Fibroblast of lung (primary cell): ENCODE results near the gene ZNF273. TPM values are rescaled to one million over a fixed set of nuclear protein-coding genes. Genes with fewer than 3 reads are reported as not detected.

Source experiments
- DNase-seq, 2 donors: peaks; one replicate each; pipeline versions ENCODE4 v3.0.0 to v3.0.0-alpha.2; 2010; ENCODE audit warnings: low read depth in 2 of 2
- H2AFZ ChIP-seq: 2 replicates; pipeline ENCODE4 v1.5.1; 2012; ENCODE audit warnings: low read length, control low read depth, inconsistent platforms
- H3K27ac ChIP-seq: 2 replicates; pipeline ENCODE4 v1.5.1; 2011; ENCODE audit warnings: low read length, control low read depth; ENCODE audit not compliant: insufficient read depth
- H3K27me3 ChIP-seq: 2 replicates; pipeline ENCODE4 v1.5.1; 2011; ENCODE audit warnings: mild to moderate bottlenecking, low read length; ENCODE audit not compliant: control insufficient read depth, insufficient read depth
- H3K36me3 ChIP-seq: 2 replicates; pipeline ENCODE4 v1.5.1; 2011; ENCODE audit warnings: low read length; ENCODE audit not compliant: control insufficient read depth, insufficient read depth
- H3K4me1 ChIP-seq: 2 replicates; pipeline ENCODE4 v1.5.1; 2011; ENCODE audit warnings: low read length; ENCODE audit not compliant: control insufficient read depth, insufficient read depth; ENCODE audit errors: extremely low read depth
- H3K4me2 ChIP-seq: 2 replicates; pipeline ENCODE4 v1.5.1; 2011; ENCODE audit warnings: low read length, control low read depth; ENCODE audit not compliant: insufficient read depth; ENCODE audit errors: extremely low read depth
- H3K4me3 ChIP-seq, 4 experiments: fragments of 200-600 bp in 1 of 4; sonication (generic) in 1 of 4; replicated peaks in 1 of 4; 2 replicates each; pipeline ENCODE4 v1.5.1; 2011 to 2016; ENCODE audit warnings: low read length in 4 of 4, low read depth in 3 of 4, mild to moderate bottlenecking in 3 of 4, control low read depth in 2 of 4, inconsistent platforms in 1 of 4, mixed read lengths in 1 of 4; ENCODE audit not compliant: insufficient read depth in 1 of 4; ENCODE audit errors: control extremely low read depth in 1 of 4
- H3K79me2 ChIP-seq: 2 replicates; pipeline ENCODE4 v1.5.1; 2012; ENCODE audit warnings: mild to moderate bottlenecking, low read length, inconsistent platforms; ENCODE audit not compliant: control insufficient read depth, insufficient read depth
- H3K9ac ChIP-seq: 2 replicates; pipeline ENCODE4 v1.5.1; 2011; ENCODE audit warnings: mild to moderate bottlenecking, low read length, control low read depth; ENCODE audit not compliant: insufficient read depth
- H3K9me3 ChIP-seq: 2 replicates; pipeline ENCODE4 v1.5.1; 2012; ENCODE audit warnings: low read depth, low read length; ENCODE audit not compliant: control insufficient read depth, insufficient read depth
- H4K20me1 ChIP-seq: 2 replicates; pipeline ENCODE4 v1.5.1; 2011; ENCODE audit warnings: low read length; ENCODE audit not compliant: control insufficient read depth, insufficient read depth; ENCODE audit errors: extremely low read depth
- EZH2 ChIP-seq: IDR thresholded peaks from 2 replicates; pipeline ENCODE4 v1.5.1; 2012; ENCODE audit warnings: low read length, control low read depth, mild to moderate bottlenecking; ENCODE audit errors: missing control alignments
- polyA plus RNA-seq, 2 donors: library from polyadenylated mRNA; depleted of rRNA in 1 of 2; stranded (reverse) in 1 of 2; unstranded in 1 of 2; fragments of >200 nt; gene quantifications; 2 replicates each; pipeline ENCODE4 v1.2.1, GENCODE V29; 2011 to 2012; ENCODE audit warnings: missing spikeins in 1 of 2
- total RNA-seq: library from RNA; depleted of rRNA; stranded (reverse); fragments of >200 nt; gene quantifications from 2 replicates; pipeline ENCODE4 v1.2.1, GENCODE V29; 2014
- TF ChIP-seq, protein P1 (sequence below), 2 donors: IDR thresholded peaks in 1 of 2; conservative IDR thresholded peaks in 1 of 2; 1 replicate in 1 of 2; 2 replicates in 1 of 2; pipeline ENCODE4 v1.5.1; 2011 to 2012; ENCODE audit warnings: low read length in 2 of 2, control low read depth in 1 of 2, inconsistent platforms in 1 of 2, low read depth in 1 of 2, mild to moderate bottlenecking in 1 of 2

The ZNF273 gene
- total and polyA plus RNA-seq, 2 donors (not counting 1 experiment from before 2014, with no cell fraction given): 2.1 to 3.1 TPM

DNA sequence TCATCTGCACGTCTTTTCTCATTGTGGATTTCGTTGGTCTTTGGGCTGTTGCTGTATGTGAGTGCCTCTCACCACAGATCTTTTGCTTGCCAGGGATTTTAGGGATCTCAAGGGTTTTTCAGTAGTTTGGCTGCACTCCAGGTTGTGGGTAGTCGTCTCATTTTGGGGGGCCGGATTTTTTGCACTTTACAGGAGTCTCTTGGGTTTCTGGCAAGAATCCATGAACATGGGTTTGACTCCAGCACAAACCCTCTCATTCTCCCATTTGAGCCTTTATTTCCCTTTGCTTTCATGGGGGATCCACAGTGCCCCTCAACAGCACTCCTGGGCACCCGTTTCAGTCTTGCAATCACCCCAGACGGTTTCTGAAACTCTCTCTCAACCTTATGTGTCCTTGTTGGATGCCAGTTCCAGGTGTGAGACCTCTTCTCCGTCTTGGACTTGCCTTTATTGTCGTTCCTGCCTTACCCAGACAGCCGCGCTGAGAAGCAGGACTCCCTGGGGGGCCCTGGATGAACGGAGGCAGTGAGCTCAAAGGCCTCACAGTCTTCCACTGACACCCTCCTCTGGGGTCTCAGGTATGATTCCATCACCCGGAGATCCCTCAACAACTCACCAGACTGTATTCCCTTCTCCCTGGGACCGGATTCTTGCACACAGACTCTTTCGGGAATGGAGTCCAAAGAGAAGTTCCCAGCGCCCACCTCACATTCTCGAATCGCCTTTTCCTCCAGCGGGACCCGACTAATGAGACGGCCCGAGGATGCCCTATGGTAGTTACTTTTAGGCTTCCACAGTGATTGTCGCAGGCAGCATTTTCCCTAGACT lies 18.8 kb upstream of the ZNF273 start:
- TF ChIP-seq, protein P1, sequence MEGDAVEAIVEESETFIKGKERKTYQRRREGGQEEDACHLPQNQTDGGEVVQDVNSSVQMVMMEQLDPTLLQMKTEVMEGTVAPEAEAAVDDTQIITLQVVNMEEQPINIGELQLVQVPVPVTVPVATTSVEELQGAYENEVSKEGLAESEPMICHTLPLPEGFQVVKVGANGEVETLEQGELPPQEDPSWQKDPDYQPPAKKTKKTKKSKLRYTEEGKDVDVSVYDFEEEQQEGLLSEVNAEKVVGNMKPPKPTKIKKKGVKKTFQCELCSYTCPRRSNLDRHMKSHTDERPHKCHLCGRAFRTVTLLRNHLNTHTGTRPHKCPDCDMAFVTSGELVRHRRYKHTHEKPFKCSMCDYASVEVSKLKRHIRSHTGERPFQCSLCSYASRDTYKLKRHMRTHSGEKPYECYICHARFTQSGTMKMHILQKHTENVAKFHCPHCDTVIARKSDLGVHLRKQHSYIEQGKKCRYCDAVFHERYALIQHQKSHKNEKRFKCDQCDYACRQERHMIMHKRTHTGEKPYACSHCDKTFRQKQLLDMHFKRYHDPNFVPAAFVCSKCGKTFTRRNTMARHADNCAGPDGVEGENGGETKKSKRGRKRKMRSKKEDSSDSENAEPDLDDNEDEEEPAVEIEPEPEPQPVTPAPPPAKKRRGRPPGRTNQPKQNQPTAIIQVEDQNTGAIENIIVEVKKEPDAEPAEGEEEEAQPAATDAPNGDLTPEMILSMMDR (conservative IDR thresholded peaks at IDR 0.05 in 1 of 2, IDR thresholded peaks at IDR 0.05 in 1 of 2; ENCODE audit: low read depth in 1 of 2, low read length in 2 of 2): no peak
- no peak for TF ChIP-seq EZH2
- Histone ChIP-seq H3K9me3 (no peaks in the 10 kb centered on the region), H3K27me3 (peaks cover 10% of the 10 kb centered on the region), H3K4me3 (no peak overlapping the region), H3K27ac (no peak overlapping the region), H2AFZ (no peak overlapping the region), H3K4me1 (no peaks in the 10 kb centered on the region), H3K9ac (no peak overlapping the region), H3K4me2 (no peak overlapping the region), H4K20me1 (no peaks in the 10 kb centered on the region), H3K36me3 (no peaks in the 10 kb centered on the region), H3K79me2 (no peaks in the 10 kb centered on the region)
- DNase-seq: no peak

DNA sequence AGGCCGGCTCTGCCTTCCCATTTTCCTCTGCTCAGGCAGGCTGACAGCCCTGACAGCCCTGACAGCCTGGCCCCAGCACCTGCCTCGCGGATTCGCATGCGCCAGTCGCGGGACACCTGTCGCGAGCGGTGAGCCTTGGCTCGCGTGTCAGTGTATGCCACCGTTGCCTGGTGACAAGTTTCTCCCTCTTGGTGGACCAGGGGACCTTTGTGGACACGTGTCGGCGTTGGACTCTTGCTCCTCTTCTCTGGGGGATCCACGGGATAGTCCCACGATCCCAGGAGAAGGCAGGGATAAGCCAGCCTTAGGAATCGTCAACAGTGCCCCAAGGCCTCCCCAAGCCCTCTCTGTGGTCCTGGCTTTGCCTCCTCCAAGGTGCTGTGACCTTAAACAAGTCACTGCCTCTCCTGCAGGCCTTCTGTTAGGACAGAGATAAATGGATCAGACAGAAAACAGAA lies 18.1 kb upstream of the ZNF273 start:
- TF ChIP-seq, protein P1 (conservative IDR thresholded peaks at IDR 0.05 in 1 of 2, IDR thresholded peaks at IDR 0.05 in 1 of 2; ENCODE audit: low read depth in 1 of 2, low read length in 2 of 2): no peak
- TF ChIP-seq EZH2: no peak

DNA sequence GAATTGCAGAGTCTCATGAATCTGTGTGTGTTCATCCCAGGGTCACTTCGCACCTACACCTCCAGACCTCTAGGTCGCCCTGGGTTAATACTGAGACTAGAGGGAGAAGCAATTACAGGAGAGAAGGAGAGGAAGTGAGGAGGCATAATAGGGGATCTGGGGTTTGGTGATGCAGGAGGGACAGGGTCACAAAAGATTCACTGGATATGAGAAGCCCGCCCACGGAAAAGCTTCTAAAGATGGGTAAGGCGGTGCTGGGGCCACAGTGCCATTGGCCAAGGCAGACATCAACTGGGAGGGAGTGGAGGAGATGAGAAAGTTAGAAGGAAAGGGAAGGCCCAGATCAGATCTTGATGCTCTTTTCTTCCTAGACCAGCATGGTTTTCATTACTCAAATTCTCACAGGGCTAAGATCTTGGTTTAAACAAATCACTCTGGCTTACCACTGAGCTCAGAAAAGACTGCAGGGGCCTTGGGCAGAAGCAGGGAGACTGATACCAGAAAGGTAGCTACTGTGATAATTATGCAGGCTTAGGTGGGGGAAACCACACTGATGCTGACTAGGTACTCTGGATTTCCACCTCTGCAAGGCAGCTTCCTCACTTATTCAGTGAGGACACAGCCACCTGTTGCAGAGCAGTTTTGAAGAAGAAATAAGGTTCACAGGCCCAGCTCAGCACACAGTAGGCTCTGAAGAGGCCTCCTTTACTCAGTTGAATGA lies 17.4 kb upstream of the ZNF273 start:
- DNase-seq: no peak
- TF ChIP-seq EZH2: no peak
- TF ChIP-seq, protein P1 (conservative IDR thresholded peaks at IDR 0.05 in 1 of 2, IDR thresholded peaks at IDR 0.05 in 1 of 2; ENCODE audit: low read depth in 1 of 2, low read length in 2 of 2): no peak
- no peak overlapping the region for H3K9ac ChIP-seq
- H3K79me2 ChIP-seq: no peaks in the 10 kb centered on the region
- H3K27me3 ChIP-seq: peaks cover 15% of the 10 kb centered on the region
- H3K4me2 ChIP-seq: no peak overlapping the region
- no peaks in the 10 kb centered on the region for H3K36me3 ChIP-seq
- no peaks in the 10 kb centered on the region for H3K4me1 ChIP-seq
- no peak overlapping the region for H3K27ac ChIP-seq
- H2AFZ ChIP-seq: no peak overlapping the region
- H4K20me1 ChIP-seq: no peaks in the 10 kb centered on the region
- no peak overlapping the region for H3K4me3 ChIP-seq
- no peaks in the 10 kb centered on the region for H3K9me3 ChIP-seq

More for the DNA sequence above, 18.1 kb upstream of the ZNF273 start:
- Histone ChIP-seq H3K79me2 (no peaks in the 10 kb centered on the region), H3K9ac (no peak overlapping the region), H3K27me3 (peaks cover 13% of the 10 kb centered on the region), H3K4me1 (no peaks in the 10 kb centered on the region), H2AFZ (no peak overlapping the region), H3K36me3 (no peaks in the 10 kb centered on the region), H3K27ac (no peak overlapping the region), H4K20me1 (no peaks in the 10 kb centered on the region), H3K9me3 (no peaks in the 10 kb centered on the region), H3K4me2 (no peak overlapping the region), H3K4me3 (no peak overlapping the region)
- no peak for DNase-seq
